DOHH2 (cell line): Measurements from ENCODE around the gene ITGAE.
"Not testable (repeated sequence)": the region's sequence is repeated elsewhere in the genome, so short reads cannot be mapped to it uniquely, and the experiment has no call there.

Experiments
- H3F3A ChIP-seq: fragments of 200-600 bp; sonication (generic), shearing (Covaris generic); 2 replicates; pipeline ENCODE4 v1.6.0; 2016; ENCODE audit warnings: antibody characterized with exemption, mild to moderate bottlenecking; ENCODE audit not compliant: control insufficient read depth, insufficient read depth
- H3K27ac ChIP-seq: fragments of 200-600 bp; sonication (generic); 2 replicates; pipeline ENCODE4 v1.5.1; 2014; ENCODE audit warnings: low read depth, mild to moderate bottlenecking, low read length, moderate library complexity
- H3K27me3 ChIP-seq: fragments of 200-600 bp; sonication (generic); 2 replicates; pipeline ENCODE4 v1.6.1; 2014; ENCODE audit warnings: mild to moderate bottlenecking, low read length, mixed read lengths; ENCODE audit not compliant: control insufficient read depth
- H3K36me3 ChIP-seq: fragments of 200-600 bp; sonication (generic); 2 replicates; pipeline ENCODE4 v1.6.1; 2014; ENCODE audit warnings: mild to moderate bottlenecking, low read length, moderate library complexity, mixed read lengths; ENCODE audit not compliant: control insufficient read depth
- H3K4me1 ChIP-seq: fragments of 200-600 bp; sonication (generic); 2 replicates; pipeline ENCODE4 v1.6.1; 2014; ENCODE audit warnings: mild to moderate bottlenecking, low read length, mixed read lengths; ENCODE audit not compliant: control insufficient read depth
- H3K4me2 ChIP-seq: fragments of 200-600 bp; sonication (generic); 2 replicates; pipeline ENCODE4 v1.6.0; 2014; ENCODE audit warnings: mild to moderate bottlenecking, low read length, moderate library complexity
- H3K4me3 ChIP-seq: fragments of 200-600 bp; sonication (generic); 2 replicates; pipeline ENCODE4 v1.5.1; 2014; ENCODE audit warnings: mild to moderate bottlenecking, low read length, mixed read lengths
- H3K79me2 ChIP-seq: fragments of 200-600 bp; sonication (generic); 2 replicates; pipeline ENCODE4 v1.6.1; 2014; ENCODE audit warnings: mild to moderate bottlenecking, low read length, mixed read lengths; ENCODE audit not compliant: control insufficient read depth
- H3K9me2 ChIP-seq: fragments of 200-600 bp; sonication (generic); replicated peaks from 2 replicates; pipeline ENCODE4 v1.6.1; 2014; ENCODE audit warnings: mild to moderate bottlenecking, low read length, mixed read lengths; ENCODE audit not compliant: control insufficient read depth
- H3K9me3 ChIP-seq: fragments of 200-600 bp; sonication (generic); 2 replicates; pipeline ENCODE4 v1.6.1; 2014; ENCODE audit warnings: antibody characterized with exemption, low read length, mixed read lengths; ENCODE audit not compliant: control insufficient read depth, insufficient read depth
- H4K20me1 ChIP-seq: fragments of 200-600 bp; sonication (generic); 2 replicates; pipeline ENCODE4 v1.6.0; 2014; ENCODE audit warnings: low read depth, mild to moderate bottlenecking, antibody characterized with exemption, low read length, moderate library complexity; ENCODE audit not compliant: control insufficient read depth, insufficient read depth
- EZH2phosphoT487 ChIP-seq: fragments of 200-600 bp; sonication (generic); IDR thresholded peaks from 2 replicates; pipeline ENCODE4 v1.6.1; 2017; ENCODE audit warnings: borderline replicate concordance, mild to moderate bottlenecking, antibody characterized with exemption, low read length, moderate library complexity, mixed read lengths
- TF ChIP-seq, protein P1 (sequence below): fragments of 200-600 bp; sonication (generic); IDR thresholded peaks from one replicate; pipeline ENCODE4 v1.5.1; 2014; ENCODE audit warnings: antibody characterized with exemption, mild to moderate bottlenecking, low read depth, low read length; ENCODE audit not compliant: poor library complexity, severe bottlenecking

ITGAE gene

DNA sequence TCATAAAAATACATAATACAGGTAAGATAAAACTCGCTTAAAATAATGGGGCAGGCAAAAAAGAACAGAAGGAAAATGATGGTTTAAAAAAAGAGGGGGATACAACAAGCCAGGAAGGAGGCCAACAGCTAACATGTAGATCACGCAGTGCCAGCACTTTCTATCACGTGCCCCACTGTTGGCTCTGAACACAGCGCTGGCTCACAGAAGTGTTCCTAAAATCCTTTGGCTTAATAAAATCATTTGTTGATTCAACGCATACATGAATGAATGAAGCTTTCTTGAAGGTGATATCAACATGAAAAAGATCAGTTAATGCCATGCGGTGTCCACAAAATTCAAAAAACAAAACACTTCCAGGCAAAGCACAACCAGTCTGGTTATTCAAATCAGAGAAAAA, 8.5 kb downstream of the ITGAE start:
- no peaks in the 10 kb centered on the region for H3K9me2 ChIP-seq
- H3K4me1 ChIP-seq = peaks cover 40% of the 10 kb centered on the region

DNA sequence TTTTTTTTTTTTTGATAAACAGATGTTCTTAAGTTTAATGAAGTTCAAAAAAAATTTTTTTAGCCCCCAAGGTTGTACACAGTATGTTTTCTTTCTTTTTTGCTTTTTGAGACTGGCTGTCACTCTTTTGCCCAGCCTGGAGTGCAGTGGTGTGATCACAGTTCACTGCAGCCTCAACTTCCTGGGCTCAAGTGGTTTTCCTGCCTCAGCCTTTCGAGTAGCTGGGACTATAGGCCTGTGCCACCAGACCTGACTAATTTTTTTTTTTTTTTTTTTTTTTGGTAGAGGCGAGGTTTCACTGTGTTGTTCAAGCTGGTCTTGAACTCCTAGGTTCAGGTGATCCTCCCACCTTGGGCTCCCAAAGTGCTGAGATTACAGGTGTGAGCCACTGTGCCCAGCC, 12.8 kb downstream of the ITGAE start:
- H3F3A ChIP-seq = no peaks in the 10 kb centered on the region; the same call in 1 of the 2 replicates
- H3K79me2 ChIP-seq = no peaks in the 10 kb centered on the region
- H4K20me1 ChIP-seq = no peaks in the 10 kb centered on the region
- no peak overlapping the region for H3K27ac ChIP-seq
- no peak overlapping the region for H3K4me3 ChIP-seq
- no peaks in the 10 kb centered on the region for H3K9me2 ChIP-seq
- peaks cover 13% of the 10 kb centered on the region for H3K4me1 ChIP-seq
- H3K36me3 ChIP-seq = no peaks in the 10 kb centered on the region
- H3K4me2 ChIP-seq = peak overlapping the region; percentile 18
- H3K9me3 ChIP-seq = no peaks in the 10 kb centered on the region
- no peaks in the 10 kb centered on the region for H3K27me3 ChIP-seq
- TF ChIP-seq EZH2phosphoT487 = no peak
- TF ChIP-seq, protein P1, sequence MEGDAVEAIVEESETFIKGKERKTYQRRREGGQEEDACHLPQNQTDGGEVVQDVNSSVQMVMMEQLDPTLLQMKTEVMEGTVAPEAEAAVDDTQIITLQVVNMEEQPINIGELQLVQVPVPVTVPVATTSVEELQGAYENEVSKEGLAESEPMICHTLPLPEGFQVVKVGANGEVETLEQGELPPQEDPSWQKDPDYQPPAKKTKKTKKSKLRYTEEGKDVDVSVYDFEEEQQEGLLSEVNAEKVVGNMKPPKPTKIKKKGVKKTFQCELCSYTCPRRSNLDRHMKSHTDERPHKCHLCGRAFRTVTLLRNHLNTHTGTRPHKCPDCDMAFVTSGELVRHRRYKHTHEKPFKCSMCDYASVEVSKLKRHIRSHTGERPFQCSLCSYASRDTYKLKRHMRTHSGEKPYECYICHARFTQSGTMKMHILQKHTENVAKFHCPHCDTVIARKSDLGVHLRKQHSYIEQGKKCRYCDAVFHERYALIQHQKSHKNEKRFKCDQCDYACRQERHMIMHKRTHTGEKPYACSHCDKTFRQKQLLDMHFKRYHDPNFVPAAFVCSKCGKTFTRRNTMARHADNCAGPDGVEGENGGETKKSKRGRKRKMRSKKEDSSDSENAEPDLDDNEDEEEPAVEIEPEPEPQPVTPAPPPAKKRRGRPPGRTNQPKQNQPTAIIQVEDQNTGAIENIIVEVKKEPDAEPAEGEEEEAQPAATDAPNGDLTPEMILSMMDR = no peak

More for the DNA sequence above, 8.5 kb downstream of the ITGAE start:
- Histone ChIP-seq H3K27ac (no peak overlapping the region), H4K20me1 (no peaks in the 10 kb centered on the region), H3K9me3 (no peaks in the 10 kb centered on the region), H3F3A (peaks cover 6% of the 10 kb centered on the region), H3K4me3 (no peak overlapping the region), H3K79me2 (no peaks in the 10 kb centered on the region), H3K27me3 (no peaks in the 10 kb centered on the region), H3K4me2 (no peak overlapping the region), H3K36me3 (no peaks in the 10 kb centered on the region)
- TF ChIP-seq EZH2phosphoT487 = no peak
- TF ChIP-seq, protein P1 = no peak

GRCh38 chr17:3785323-3785722, 15.7 kb downstream of the ITGAE start:
- not testable (repeated sequence) for H3K36me3 ChIP-seq, H3K27ac ChIP-seq, H3K9me2 ChIP-seq, H3K4me2 ChIP-seq, H3F3A ChIP-seq, H4K20me1 ChIP-seq, H3K27me3 ChIP-seq, H3K9me3 ChIP-seq, H3K4me3 ChIP-seq, H3K79me2 ChIP-seq
- H3K4me1 ChIP-seq = peaks cover 10% of the 10 kb centered on the region

DNA sequence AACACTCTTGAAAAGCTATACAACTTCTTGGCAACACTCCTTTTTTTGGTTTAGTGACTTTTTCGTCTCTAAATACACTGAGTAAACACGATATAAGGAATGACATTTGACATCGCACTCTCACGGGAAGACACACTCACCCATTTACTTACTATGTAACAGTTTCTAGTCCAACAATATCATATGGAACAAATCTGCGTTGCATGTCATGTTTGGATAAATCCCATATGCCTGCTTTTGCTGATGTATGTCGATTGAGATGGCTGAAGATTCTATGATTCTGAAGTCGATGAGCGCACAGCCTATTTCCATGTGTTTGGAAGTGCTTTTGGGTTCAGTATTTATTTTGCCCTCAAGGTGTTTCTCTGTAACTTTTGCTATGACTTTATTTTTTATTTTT, 18.2 kb downstream of the ITGAE start:
- Histone ChIP-seq H3K27ac (no peak overlapping the region), H3K9me2 (no peaks in the 10 kb centered on the region), H3K4me3 (no peak overlapping the region), H4K20me1 (no peaks in the 10 kb centered on the region), H3K27me3 (no peaks in the 10 kb centered on the region), H3K79me2 (no peaks in the 10 kb centered on the region), H3F3A (no peaks in the 10 kb centered on the region), H3K36me3 (no peaks in the 10 kb centered on the region), H3K4me1 (peaks cover under 1% of the 10 kb centered on the region), H3K4me2 (no peak overlapping the region), H3K9me3 (no peaks in the 10 kb centered on the region)
- TF ChIP-seq, protein P1 = no peak
- no peak for TF ChIP-seq EZH2phosphoT487
